Measurements from ENCODE around the gene ZNF787.

DNA sequence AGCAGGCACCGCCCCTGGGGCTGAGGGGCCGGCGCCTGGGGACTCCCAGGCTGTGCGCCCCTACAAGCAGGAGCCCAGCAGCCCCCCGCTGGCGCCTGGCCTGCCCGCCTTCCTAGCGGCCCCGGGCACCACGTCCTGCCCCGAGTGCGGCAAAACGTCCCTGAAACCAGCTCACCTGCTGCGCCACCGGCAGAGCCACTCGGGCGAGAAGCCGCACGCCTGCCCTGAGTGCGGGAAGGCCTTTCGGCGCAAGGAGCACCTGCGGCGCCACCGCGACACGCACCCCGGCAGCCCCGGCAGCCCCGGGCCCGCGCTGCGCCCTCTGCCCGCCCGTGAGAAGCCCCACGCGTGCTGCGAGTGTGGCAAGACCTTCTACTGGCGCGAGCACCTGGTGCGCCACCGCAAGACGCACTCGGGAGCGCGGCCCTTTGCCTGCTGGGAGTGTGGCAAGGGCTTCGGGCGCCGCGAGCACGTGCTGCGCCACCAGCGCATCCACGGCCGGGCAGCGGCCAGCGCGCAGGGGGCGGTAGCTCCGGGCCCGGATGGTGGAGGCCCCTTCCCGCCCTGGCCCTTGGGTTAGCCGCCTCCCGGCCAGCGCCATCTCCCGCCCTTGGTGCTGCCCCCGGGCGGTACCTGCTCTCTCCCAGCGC, 38.7 kb upstream of the ZNF787 start:
- TF ChIP-seq, protein P1, sequence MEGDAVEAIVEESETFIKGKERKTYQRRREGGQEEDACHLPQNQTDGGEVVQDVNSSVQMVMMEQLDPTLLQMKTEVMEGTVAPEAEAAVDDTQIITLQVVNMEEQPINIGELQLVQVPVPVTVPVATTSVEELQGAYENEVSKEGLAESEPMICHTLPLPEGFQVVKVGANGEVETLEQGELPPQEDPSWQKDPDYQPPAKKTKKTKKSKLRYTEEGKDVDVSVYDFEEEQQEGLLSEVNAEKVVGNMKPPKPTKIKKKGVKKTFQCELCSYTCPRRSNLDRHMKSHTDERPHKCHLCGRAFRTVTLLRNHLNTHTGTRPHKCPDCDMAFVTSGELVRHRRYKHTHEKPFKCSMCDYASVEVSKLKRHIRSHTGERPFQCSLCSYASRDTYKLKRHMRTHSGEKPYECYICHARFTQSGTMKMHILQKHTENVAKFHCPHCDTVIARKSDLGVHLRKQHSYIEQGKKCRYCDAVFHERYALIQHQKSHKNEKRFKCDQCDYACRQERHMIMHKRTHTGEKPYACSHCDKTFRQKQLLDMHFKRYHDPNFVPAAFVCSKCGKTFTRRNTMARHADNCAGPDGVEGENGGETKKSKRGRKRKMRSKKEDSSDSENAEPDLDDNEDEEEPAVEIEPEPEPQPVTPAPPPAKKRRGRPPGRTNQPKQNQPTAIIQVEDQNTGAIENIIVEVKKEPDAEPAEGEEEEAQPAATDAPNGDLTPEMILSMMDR (IDR thresholded peaks at IDR 0.05): no peak
- TF ChIP-seq POLR2A (IDR thresholded peaks at IDR 0.05): no peak
- no peak for TF ChIP-seq EP300 (IDR thresholded peaks at IDR 0.05; ENCODE audit: low read depth)
- TF ChIP-seq POLR2AphosphoS5 (IDR thresholded peaks at IDR 0.05): no peak
